Measurements from ENCODE around the gene ADH1C.
"Not testable (repeated sequence)": the region's sequence is repeated elsewhere in the genome, so short reads cannot be mapped to it uniquely, and the experiment has no call there.

ADH1C gene

DNA sequence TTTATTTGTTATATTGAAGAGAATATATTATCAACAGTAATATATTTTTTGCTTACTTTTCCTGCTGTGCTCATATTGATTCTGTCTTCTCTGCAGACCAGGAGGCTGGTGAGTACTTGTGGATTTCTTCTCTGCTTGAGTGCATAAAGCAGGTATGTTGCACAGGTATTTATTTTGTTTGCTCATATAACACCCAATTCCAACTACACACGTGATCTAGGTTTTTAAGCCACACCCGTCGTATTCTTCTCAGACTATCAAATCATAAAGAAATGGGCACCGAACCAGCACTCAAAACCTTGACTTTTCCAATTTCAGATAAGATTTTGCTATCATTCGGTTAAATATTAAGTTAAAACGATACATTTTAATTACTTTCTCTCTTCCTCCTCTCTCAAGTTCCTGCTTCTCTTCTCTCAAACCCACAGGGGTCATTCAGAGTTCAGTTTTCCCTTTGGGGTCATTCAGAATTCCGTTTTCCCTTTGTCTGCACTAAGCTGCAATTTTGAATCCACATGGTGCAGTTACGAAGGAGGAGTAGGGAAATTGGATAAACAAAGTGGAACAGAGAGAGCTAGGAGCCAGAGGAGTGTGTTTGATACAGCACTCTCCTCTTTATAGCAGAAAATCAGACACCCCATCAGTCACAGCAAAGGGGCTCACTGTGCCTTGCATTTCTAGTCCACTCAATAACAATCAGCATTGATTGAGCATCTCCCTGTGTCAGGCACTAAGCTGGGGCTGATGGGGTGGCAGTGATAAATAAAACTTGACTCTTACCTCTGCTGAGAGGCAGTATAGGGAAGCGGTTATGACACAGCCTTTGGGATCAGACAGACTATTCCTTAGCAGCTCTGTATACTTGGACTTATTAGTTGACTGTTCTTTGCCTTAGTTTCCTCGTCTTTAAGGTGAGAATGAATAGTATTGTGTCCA, at the start of gene ADH1C:
Gene ADH1C, minus strand, starts transcription at position 145 of the 936 bp plus-strand sequence. Its CDS starts 71 bp downstream, at position 74.
- no peak for DNase-seq

GRCh38 chr4:99400831-99401230, 48.3 kb upstream of the ADH1C start:
- DNase-seq = no peak

GRCh38 chr4:99399017-99399416, 46.5 kb upstream of the ADH1C start:
- DNase-seq = no peak

GRCh38 chr4:99395595-99396364, 43.2 kb upstream of the ADH1C start:
- peak; percentile 75 for DNase-seq

- DNase-seq = peak; percentile 49
Observed at GRCh38 chr4:99394896-99395295, 42.4 kb upstream of the ADH1C start.

DNA sequence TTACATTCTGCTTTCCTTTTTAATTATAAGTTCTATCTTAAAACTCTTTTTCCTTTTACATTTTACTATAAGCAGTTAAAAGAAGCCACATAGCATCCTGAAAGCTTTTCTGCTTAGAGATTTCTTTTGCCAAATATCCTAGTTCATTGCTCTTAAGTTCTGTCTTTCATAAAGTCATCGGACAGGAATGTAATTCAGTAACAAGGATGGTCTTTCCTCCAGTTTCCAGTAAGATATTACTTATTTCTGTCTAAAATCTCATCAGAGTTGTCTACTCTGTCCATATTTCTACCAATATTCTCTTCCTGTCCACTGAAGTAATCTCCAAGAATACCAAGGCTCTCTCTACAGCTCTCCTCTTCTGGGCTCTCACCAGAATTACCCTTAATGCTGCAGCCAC, 37.5 kb upstream of the ADH1C start:
- DNase-seq = peak; percentile 67

DNA sequence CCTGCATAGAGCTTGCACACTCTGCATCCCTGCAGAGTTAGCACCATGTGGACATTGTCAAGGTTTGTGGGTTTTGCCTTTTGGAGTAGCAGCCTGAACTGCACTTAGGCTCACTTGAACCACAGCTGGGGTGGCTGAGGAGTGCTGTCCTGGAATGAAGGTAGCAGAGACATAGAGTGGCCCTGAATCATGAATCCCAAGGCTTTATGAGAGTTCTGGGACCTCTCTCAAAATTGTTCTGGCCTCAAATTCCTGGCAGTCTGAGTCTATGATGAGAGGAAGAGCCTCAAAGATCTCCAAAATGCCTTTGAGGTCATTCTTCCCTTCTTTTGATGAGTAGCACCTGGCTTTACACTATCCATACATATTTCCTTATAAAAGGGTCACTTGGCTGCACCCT, 37.1 kb upstream of the ADH1C start:
- peak; percentile 64 for DNase-seq

- peak; percentile 92 for DNase-seq
Observed at GRCh38 chr4:99383833-99384392, 31.4 kb upstream of the ADH1C start.

- peak; percentile 12 for DNase-seq
Observed at GRCh38 chr4:99383399-99383798, 30.9 kb upstream of the ADH1C start.

- DNase-seq = peak; percentile 12
Observed at GRCh38 chr4:99382745-99383360, 30.3 kb upstream of the ADH1C start.

- no peak for DNase-seq
Observed at GRCh38 chr4:99381588-99382175, 29.1 kb upstream of the ADH1C start.

DNA sequence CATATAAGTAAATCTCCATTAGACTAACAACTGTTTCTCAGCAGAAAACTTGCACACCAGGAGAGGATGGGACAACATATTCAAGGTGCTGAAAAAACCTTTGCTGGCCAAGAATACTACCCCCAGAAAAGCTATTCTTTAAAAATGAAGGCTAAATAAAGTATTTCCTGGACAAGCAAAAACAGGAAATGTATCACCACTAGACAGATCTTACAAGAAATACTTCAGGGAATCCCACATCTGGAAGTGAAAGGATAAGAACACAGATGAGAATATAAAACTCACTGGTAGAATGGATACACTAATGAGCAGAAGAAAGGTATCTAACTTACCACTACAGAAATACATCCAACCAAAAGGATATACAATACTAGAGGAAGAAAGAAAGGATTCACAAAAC, 27.0 kb upstream of the ADH1C start:
- DNase-seq = peak; percentile 28

- DNase-seq = no peak
Observed at GRCh38 chr4:99378876-99379275, 26.3 kb upstream of the ADH1C start.

DNA sequence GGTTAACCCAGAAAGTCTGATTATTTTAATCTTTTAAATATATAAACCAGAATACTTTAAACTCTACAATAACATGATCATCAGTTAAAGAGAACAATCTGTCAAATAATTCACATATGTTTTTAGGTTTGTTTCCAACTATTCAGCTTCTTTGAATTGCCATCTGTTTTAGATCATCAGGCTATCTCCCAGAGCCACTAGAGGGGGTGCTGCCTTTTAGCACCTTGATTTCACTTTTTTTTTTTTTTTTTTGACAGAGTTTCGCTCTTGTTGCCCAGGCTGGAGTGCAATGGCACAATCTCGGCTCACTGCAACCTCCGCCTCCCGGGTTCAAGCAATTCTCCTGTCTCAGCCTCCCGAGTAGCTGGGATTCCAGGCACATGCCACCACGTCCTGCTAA, 24.8 kb upstream of the ADH1C start:
- DNase-seq = peak; percentile 52

- not testable (repeated sequence) for DNase-seq
Observed at GRCh38 chr4:99372464-99372863, 19.9 kb upstream of the ADH1C start.

DNA sequence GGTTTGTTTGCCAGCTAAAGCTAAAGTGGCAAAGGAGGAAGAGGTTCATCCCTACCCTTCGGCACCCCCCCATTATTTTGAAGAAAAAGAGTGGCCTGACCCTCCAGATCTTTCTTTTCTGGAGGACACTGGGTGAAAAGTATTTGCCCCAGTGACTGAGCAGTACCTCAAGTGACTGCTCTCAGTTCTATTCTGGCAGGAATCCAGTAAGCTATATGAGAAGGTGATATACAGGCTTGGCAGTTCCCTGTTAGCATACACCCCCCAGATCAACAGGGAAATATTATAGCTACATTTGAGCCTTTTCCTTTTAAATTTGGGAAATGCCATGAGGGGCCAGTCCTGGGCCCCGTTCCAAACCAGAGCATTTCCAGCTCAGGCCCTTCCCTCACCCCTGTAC, 15.3 kb upstream of the ADH1C start:
- DNase-seq = not testable (repeated sequence)

DNA sequence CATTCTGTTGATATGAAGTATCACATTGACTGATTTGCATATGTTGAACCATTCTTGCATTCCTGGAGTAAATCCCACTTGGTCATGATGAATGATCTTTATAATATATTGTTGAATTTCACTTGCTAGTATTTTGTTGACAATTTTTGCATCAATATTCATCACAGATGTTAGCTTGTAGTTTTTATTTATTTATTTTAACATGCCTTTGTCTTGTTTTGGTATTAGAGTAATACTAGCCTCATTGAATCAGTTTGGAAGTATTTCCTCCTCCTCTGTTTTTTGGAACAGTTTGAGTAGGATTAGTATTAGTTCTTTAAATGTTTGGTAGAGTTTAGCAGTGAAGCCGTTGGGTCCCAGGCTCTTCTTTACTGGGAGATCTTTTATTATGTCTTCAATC, 13.9 kb upstream of the ADH1C start:
- no peak for DNase-seq

GRCh38 chr4:99362768-99363167, 10.2 kb upstream of the ADH1C start:
- DNase-seq = no peak

DNA sequence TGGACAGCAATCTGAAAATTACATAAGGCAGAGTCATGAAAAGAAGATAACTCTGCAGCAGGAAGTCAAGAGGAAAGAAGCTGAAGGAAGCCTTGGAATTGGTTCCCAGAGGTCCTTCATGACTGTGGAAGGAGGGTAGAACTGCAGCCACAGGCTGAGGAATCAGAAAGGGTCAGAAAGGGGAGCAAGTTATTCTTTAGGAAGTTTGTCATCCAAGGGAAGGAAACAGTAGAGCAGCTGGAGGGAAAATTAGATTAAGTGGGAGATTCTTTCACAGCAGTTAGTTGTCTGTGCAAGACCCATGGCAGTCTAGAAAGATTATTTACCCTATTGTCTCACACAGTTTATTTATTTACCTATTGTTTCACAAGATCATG, 9.3 kb upstream of the ADH1C start:
- DNase-seq = no peak

GRCh38 chr4:99361268-99361898, 8.8 kb upstream of the ADH1C start:
- DNase-seq = no peak

DNA sequence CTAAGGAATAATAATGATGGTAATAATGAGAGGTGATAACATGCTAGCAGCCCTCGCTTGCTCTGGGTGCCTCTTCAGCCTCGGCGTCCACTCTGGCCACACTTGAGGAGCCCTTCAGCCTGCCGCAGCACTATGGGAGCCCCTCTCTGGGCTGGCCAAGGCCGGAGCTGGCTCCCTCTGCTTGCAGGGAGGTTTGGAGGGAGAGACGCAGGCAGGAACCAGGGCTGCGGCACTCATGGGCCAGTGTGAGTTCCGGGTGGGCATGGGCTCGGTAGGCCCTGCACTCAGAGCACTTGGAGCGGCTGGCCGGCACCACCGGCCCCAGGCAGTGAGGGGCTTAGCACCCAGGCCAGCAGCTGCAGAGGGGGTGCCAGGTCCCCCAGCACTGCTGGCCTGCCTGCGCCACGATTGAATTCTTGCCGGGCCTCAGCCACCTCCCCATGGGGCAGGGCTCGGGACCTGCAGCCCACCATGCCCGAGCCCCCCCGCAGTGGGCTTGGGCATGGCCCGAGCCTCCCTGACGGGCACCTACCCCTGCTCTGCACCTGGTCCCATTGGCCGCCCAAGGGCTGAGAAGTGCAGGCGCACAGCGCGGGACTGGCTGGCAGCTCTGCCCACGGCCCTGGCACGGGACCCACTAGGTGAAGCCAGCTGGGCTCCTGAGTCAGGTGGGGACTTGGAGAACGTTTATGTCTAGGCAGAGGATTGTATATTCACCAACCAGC, 7.1 kb upstream of the ADH1C start:
- no peak for DNase-seq

- DNase-seq = no peak
Observed at GRCh38 chr4:99357948-99358347, 5.4 kb upstream of the ADH1C start.
